ENCODE results near the gene TMEM245. TPM values are rescaled to one million over a fixed set of nuclear protein-coding genes. Genes with fewer than 3 reads are reported as not detected.

TMEM245 gene
- total RNA-seq, 1 donor from 2014 or later = 13.8 TPM

DNA sequence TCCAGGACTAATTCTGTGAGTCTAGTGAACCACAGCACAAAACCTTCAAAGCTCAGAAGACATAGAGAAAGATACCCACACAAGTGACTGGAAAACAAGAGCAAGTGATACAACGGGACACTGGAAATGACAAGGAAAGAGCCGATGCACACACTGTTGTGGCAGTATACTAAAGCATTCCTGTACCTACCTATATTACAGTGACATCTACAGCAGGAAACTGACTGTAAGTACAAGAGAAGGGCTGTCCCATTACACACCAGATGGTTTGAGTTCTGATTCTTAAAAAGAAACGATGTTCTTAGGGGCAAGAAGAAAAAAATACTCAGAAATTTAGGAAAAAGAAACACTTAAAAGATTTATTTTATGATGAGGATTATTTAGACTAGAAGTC is 18.5 kb downstream of the TMEM245 start:
- ATAC-seq = peak; percentile 52

DNA sequence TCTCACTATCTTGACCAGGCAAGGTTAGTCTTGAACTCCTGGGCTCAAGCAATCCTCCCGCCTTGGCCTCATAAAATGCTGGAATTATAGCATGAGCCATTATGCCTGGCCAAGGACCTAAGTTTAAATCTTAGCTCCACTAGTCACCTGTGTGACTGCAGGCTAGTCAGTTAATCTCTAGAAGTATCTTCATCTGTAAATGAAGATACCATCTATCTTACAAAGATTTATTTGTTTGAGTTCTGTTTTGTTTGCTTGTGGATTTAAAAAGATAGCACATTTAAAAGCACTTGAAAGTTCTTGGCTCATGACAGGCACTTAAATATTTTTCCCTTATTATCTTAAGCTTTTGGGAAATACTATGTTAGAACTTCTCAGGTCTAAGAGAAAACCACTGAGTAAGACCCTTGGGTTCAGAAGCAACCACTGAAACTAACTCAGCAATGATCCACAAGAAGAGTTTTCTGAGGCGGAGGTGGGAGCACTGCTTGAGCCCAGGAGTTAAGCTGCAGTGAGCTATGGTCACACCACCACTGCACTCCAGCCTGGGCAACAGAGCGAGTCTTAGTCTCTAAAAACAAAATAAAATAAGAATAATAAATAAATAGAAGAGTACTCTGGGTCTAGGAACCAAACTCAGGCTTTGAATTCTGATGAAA is 19.1 kb downstream of the TMEM245 start:
- no peak for ATAC-seq

- no peak for ATAC-seq
Observed at GRCh38 chr9:109098960-109099308, 20.8 kb downstream of the TMEM245 start.

- ATAC-seq = no peak
Observed at GRCh38 chr9:109098171-109098959, 21.4 kb downstream of the TMEM245 start.

DNA sequence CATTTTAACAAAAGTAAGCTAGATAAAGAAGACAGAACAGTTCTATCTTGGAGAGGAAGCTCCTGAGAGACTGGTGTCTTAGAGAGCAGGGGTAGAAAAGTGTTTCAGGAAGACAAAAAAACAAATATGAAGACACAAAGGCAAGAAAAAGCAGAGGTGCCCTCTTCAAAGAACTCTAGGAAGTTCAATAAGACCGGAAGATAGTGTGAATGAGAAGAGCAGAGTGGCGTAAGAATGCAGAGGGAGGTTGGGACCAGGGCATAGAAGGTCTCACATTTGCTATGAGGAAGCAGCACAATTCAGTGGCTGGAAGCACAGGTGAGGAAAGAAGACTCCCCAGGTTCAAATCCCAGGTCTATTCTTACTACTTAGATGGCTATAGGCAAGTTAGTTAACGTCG is 22.6 kb downstream of the TMEM245 start:
- no peak for ATAC-seq

- ATAC-seq = no peak
Observed at GRCh38 chr9:109095321-109095720, 24.4 kb downstream of the TMEM245 start.

GRCh38 chr9:109094268-109094667 is 25.5 kb downstream of the TMEM245 start:
- ATAC-seq = no peak

GRCh38 chr9:109092587-109092986 is 27.2 kb downstream of the TMEM245 start:
- no peak for ATAC-seq

- ATAC-seq = no peak
Observed at GRCh38 chr9:109092051-109092580, 27.6 kb downstream of the TMEM245 start.

GRCh38 chr9:109088221-109088620 is 31.5 kb downstream of the TMEM245 start:
- ATAC-seq = no peak

DNA sequence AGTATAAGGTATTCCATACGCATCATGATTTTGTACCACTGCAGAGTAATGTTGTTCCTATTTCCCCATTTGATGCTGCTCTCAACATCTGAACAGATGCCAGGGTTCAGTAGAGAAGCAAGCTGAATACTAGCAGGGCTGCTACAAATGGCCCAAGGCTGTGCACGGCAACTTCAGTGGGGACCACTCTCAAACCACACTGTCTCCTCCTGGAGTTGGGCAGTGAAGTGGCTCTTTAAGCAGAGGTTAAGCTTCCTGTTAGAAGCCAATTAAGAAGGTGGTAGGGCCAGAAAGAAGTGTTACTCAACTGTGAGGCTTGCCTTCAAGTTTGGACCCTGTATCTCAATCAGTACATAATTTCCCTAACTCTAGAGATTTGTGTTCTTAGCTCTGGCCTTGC is 32.0 kb downstream of the TMEM245 start:
- no peak for ATAC-seq

DNA sequence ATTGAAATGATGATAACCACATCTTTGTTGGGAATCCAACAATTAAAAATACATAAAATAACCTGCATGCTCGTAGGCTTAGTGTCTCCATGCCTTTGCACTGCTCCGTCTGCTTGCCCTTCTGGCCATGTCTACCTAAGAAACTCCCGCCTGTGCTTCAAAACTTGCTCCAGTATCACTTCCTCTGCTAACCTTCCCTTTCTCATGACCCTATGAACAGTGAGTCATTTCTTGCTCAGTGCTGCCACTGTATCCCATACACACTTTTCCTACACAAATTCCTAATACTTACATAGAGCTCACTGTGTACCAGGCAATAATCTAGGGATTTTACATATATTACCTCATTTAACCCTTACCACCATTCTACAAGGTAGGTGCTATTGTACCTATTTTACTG is 33.5 kb downstream of the TMEM245 start:
- peak; percentile 85 for ATAC-seq

DNA sequence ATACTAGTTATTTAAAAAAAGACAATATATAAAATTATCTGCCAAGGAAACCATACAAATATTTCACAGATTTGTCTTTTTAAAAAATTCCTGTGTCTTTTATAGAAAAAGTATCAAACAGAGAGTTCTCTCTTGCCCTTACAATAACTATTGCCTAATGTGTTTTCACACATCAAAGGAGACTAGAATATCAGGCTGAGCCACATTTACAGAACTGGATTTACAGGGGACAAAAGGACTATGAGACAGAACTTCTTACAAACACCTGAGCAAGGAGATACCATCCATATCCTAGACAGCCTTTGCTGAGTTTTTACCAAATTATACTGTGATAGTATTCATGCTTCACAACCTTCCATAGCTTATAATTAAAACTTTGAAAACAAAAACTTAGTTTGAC is 34.2 kb downstream of the TMEM245 start:
- ATAC-seq = peak; percentile 91

DNA sequence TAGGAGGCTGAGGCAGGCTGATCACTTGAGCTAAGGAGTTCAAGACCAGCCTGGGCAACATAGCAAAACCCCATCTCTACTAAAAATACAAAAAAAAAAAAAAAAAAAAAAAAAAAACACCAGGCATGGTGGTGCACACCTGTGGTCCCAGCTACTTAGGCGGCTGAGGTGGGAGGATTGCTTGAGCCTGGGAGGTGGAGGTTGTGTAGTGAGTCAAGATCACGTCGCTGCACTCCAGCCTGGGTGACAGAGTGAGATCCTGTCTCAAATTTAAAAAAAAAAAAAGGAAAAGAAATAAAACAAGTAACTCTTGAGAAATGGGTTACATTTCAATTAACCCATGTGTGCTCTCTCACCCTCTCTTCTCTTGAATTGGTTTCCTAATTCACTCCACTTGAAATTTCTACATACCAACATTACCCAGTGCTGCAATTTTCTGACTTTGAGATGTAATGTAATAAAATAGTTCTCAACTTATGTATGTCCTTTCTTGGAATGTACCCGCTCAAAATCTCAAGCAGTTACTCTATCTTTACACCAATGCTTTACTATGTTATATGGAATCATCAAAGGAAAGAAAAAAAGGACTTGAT is 35.8 kb downstream of the TMEM245 start:
- no peak for ATAC-seq

- ATAC-seq = no peak
Observed at GRCh38 chr9:109083141-109083540, 36.6 kb downstream of the TMEM245 start.

GRCh38 chr9:109082091-109082620 is 37.6 kb downstream of the TMEM245 start:
- ATAC-seq = no peak

DNA sequence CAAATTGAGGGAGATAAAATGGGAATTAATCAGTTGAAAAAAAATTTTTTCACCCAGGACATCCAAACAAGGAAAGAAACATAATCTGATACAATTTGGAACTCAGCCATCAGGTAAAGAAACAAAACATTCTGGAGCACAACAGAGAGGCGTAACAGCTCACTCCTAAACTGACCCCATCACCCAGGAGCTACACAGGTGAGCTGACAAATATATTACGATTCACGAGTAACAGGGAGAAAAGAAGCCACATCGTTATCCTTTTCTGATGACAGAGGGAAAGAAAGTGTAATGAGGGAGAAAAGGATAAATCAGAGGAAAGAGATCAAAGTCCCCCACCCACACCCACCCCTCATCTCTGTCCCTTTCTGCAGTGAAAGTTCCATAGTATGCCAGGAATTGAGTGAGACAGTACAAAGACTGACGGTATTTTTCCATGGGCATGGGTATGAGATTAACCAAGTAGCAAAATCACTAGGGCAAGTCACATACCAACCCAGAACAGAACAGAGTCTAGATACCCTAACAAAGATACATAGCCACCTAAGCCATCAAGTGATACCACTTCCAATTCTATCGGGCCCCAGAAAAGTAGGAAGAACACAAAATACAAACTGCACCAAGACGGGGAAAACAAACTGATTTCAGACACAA is 45.4 kb downstream of the TMEM245 start:
- no peak for ATAC-seq

- ATAC-seq = no peak
Observed at GRCh38 chr9:109072821-109073435, 46.8 kb downstream of the TMEM245 start.

GRCh38 chr9:109072133-109072692 is 47.5 kb downstream of the TMEM245 start:
- ATAC-seq = no peak

DNA sequence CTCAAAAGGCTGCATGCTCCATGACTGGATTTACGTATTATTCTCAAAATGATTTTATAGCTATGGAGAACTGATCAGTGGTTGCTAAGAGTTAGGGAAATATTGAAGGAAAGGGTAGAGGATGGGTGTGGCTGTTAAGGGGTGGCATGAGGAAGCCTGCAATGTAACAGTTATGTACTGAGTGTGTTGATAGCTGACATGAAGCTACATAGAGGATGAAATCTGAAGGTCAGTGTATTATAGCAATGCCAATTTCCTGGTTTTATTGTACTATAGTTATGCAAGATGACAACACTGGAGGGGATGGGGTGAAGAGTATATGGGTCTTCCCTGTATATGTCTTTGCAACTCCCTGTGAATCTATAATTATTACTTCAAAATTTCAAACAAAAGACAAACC is 51.0 kb downstream of the TMEM245 start:
- ATAC-seq = no peak

DNA sequence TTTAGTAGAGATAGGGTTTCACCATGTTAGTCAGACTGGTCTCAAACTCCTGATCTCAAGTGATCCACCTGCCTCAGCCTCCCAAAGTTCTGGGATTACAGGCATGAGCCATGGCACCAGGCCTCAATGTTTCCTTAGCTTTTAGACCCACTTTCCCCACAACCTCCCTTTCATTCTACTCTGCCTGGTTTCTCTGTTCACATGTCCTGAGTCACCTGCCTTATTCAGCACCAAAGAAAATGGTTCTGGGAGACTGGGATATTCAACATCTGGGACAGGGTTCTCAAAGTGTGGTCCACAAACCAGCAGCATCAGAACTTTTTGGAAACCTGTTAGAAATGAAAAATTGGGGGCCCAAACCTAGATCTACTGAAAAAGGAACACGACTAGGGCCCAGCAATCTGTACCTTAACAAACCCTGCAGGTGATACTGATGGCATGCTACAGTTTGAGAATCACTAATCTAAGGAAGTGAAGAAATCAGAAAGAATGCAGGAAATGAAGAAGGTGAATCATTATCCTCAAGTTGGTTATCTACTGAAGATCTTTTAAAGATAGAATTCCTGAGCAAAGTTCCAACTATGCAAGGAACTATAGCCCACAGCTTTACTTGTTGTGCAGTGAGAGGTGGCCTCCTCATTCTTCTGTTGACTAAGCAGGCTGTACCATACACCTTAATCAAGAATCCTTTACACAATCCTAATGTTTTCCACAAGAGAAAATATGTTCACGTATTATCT is 54.6 kb downstream of the TMEM245 start:
- ATAC-seq = no peak
